AG09309 (cell line): ENCODE data around the gene TRANK1.

ENCODE experiments used
- DNase-seq: peaks from one replicate; pipeline ENCODE4 v3.0.0-alpha.2; 2010; ENCODE audit warnings: low read depth
- H3K4me3 ChIP-seq: 2 replicates; pipeline ENCODE4 v1.5.1; 2011; ENCODE audit warnings: mild to moderate bottlenecking, low read depth, low read length, moderate library complexity; ENCODE audit not compliant: control insufficient read depth
- CTCF ChIP-seq: IDR thresholded peaks from 2 replicates; pipeline ENCODE4 v1.5.1; 2011; ENCODE audit warnings: mild to moderate bottlenecking, low read depth, low read length, inconsistent platforms; ENCODE audit not compliant: insufficient read depth, control insufficient read depth; ENCODE audit errors: missing control alignments

The TRANK1 gene

GRCh38 chr3:36903119-36903882, 41.6 kb downstream of the TRANK1 start:
- H3K4me3 ChIP-seq: no peak overlapping the region
- TF ChIP-seq CTCF: no peak
- no peak for DNase-seq

GRCh38 chr3:36901588-36901987, 43.3 kb downstream of the TRANK1 start:
- TF ChIP-seq CTCF: no peak
- no peak for DNase-seq
- no peak overlapping the region for H3K4me3 ChIP-seq

- DNase-seq: no peak
- no peak for TF ChIP-seq CTCF
- H3K4me3 ChIP-seq: no peak overlapping the region
Observed at GRCh38 chr3:36900474-36901443, 44.1 kb downstream of the TRANK1 start.

- no peak for DNase-seq
- TF ChIP-seq CTCF: no peak
- no peak overlapping the region for H3K4me3 ChIP-seq
Observed at GRCh38 chr3:36895496-36896409, 49.1 kb downstream of the TRANK1 start.

- no peak overlapping the region for H3K4me3 ChIP-seq
- TF ChIP-seq CTCF: no peak
- DNase-seq: no peak
Observed at GRCh38 chr3:36894914-36895313, 49.9 kb downstream of the TRANK1 start.

GRCh38 chr3:36893826-36894225, 51.0 kb downstream of the TRANK1 start:
- no peak overlapping the region for H3K4me3 ChIP-seq
- TF ChIP-seq CTCF: no peak
- no peak for DNase-seq
